ENCODE measurements around the gene XG.

DNA sequence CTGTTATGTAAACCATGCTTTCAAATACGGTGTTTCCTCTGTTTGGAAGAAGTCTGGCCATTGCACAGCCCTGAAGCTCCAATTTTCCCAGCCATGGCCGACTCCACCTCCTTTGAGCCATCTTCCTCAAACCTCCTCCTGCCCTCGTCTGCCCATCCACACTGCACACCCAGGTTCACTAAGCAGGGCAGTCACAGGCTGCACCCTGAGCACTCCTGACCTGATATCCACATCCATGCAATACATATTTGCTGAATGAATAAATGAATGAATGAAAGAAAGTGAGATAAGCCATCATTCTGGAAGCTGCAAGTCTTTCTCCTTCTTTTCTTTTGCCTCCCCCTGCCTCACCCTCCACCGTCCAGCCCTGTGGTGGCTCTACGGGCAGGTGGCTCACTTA is 22.2 kb downstream of the XG start:
- TF ChIP-seq, protein P1, sequence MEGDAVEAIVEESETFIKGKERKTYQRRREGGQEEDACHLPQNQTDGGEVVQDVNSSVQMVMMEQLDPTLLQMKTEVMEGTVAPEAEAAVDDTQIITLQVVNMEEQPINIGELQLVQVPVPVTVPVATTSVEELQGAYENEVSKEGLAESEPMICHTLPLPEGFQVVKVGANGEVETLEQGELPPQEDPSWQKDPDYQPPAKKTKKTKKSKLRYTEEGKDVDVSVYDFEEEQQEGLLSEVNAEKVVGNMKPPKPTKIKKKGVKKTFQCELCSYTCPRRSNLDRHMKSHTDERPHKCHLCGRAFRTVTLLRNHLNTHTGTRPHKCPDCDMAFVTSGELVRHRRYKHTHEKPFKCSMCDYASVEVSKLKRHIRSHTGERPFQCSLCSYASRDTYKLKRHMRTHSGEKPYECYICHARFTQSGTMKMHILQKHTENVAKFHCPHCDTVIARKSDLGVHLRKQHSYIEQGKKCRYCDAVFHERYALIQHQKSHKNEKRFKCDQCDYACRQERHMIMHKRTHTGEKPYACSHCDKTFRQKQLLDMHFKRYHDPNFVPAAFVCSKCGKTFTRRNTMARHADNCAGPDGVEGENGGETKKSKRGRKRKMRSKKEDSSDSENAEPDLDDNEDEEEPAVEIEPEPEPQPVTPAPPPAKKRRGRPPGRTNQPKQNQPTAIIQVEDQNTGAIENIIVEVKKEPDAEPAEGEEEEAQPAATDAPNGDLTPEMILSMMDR (IDR thresholded peaks at IDR 0.05; ENCODE audit: low read depth, low read length, poor library complexity, severe bottlenecking), result no peak
- TF ChIP-seq EZH2phosphoT487 (IDR thresholded peaks at IDR 0.05; ENCODE audit: borderline replicate concordance, low read length), result no peak

All from DOHH2 (cell line).